HG03039 (cell line): ENCODE results near the gene MKRN2.
"Not testable (repeated sequence)": the region's sequence is repeated elsewhere in the genome, so short reads cannot be mapped to it uniquely, and the experiment has no call there.

Experiments
- ATAC-seq: cut with Tn5 transposase; IDR thresholded peaks from one replicate; pipeline ENCODE4 v1.9.1; 2021; ENCODE audit warnings: mild to moderate bottlenecking, moderate library complexity; ENCODE audit not compliant: unreplicated experiment

MKRN2 gene

DNA sequence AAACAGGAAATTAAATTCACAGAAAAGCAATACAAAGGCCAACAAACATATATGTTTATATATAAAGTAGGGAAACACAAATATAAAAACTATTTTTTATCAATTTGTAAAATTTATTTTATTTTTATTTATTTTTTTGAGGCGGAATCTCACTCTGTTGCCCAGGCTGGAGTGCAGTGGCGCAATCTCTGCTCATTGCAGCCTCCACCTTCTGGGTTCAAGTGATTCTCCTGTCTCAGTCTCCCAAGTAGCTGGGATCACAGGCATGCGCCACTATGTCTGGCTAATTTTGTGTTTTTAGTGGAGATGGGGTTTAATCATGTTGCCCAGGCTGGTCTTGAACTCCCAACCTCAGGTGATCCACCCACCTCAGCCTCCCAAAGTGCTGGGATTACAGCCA is 68.1 kb downstream of the MKRN2 start:
- ATAC-seq = not testable (repeated sequence)

- no peak for ATAC-seq
These were observed 70.5 kb downstream of the MKRN2 start for GRCh38 chr3:12627370-12627769.

DNA sequence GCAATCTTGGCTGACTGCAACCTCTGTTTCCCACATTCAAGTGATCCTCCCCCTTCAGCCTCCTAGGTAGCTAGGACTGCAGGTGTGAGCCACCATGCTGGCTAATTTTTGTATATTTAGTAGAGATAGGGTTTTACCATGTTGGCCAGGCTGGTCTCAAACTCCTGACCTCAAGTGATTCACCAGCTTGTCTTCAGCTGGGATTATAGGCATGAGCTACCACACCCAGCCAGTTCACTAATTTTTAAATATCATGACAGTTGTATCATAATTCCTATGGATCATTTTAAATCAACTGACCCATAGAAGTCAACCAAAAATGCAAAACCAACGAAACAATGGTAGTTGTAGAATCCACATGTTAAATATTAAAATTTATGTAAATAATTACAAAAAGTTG is 71.9 kb downstream of the MKRN2 start:
- no peak for ATAC-seq

DNA sequence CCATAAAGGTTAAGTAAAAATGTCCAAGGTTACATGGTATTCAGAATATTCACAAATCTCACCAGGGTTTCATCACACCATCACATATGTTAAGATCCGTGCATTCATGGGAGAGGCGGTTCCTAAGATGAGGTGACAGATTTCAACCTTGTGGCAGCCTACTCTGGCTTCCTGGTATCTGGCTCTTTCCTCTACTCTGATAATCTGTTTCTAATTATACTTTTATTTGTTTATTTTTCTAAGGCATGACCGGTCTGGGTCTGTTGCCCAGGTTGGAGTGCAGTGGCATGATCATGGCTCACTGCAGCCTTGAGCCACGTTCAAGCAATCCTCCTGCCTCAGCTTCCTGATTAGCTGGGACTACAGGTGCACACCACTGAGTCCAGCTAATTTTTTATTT is 72.7 kb downstream of the MKRN2 start:
- no peak for ATAC-seq

GRCh38 chr3:12630292-12630691 is 73.4 kb downstream of the MKRN2 start:
- ATAC-seq = no peak

GRCh38 chr3:12630843-12631242 is 74.0 kb downstream of the MKRN2 start:
- not testable (repeated sequence) for ATAC-seq

GRCh38 chr3:12632523-12632922 is 75.6 kb downstream of the MKRN2 start:
- no peak for ATAC-seq

- no peak for ATAC-seq
These were observed 76.2 kb downstream of the MKRN2 start for GRCh38 chr3:12633108-12633507.
